Left lung (tissue), 14 donors: ENCODE data around the gene WDR37. TPM values are rescaled to one million over a fixed set of nuclear protein-coding genes. Genes with fewer than 3 reads are reported as not detected.
A peak's percentile ranks its signal among the peaks of the same experiment; 100 is the strongest.
"Not testable (repeated sequence)": the region's sequence is repeated elsewhere in the genome, so short reads cannot be mapped to it uniquely, and the experiment has no call there.

Experiments
- ATAC-seq: fragments of 200-7000 bp; cut with Tn5 transposase; one replicate; pipeline ENCODE4 v1.9.1; 2020; ENCODE audit warnings: moderate library complexity
- DNase-seq, 4 donors: peaks; one replicate each; pipeline ENCODE4 v3.0.0-alpha.2; 2013 to 2020
- H3K27ac ChIP-seq, 2 donors: fragments of 200-600 bp; sonication (generic) in 1 of 2; one replicate each; pipeline versions ENCODE4 v1.5.0 to v1.8.0; 2020 to 2021
- H3K27me3 ChIP-seq, 2 donors: fragments of 200-600 bp; sonication (generic) in 1 of 2; one replicate each; pipeline versions ENCODE4 v1.5.0 to v1.8.0; 2020 to 2021
- H3K36me3 ChIP-seq, 2 donors: fragments of 200-600 bp; sonication (generic) in 1 of 2; one replicate each; pipeline versions ENCODE4 v1.5.0 to v1.8.0; 2020 to 2021
- H3K4me1 ChIP-seq, 2 donors: fragments of 200-600 bp; one replicate each; pipeline ENCODE4 v1.8.0; 2021
- H3K4me3 ChIP-seq, 2 donors: fragments of 200-600 bp; sonication (generic) in 1 of 2; one replicate each; pipeline versions ENCODE4 v1.5.0 to v1.8.0; 2020 to 2021; ENCODE audit warnings: mild to moderate bottlenecking in 1 of 2
- H3K9me3 ChIP-seq, 2 donors: fragments of 200-600 bp; sonication (generic) in 1 of 2; one replicate each; pipeline versions ENCODE4 v1.5.0 to v1.8.0; 2020 to 2021
- CTCF ChIP-seq, 2 donors: fragments of 200-600 bp; sonication (generic) in 1 of 2; IDR thresholded peaks; one replicate each; pipeline versions ENCODE4 v1.5.0 to v1.8.0; 2021; ENCODE audit warnings: antibody characterized with exemption in 2 of 2
- intact Hi-C, 2 donors: fragments of 100-400 bp; cut with DNase I; formaldehyde crosslinking; loops; one replicate each; pipeline versions ENCODE4 v1.11.2 to v1.14.2; 2022
- long read RNA-seq, 12 donors: library from polyadenylated mRNA in 2 of 12; unstranded in 2 of 12; transcript quantifications; one replicate each; pipeline ENCODE4 v2.0.0 and lab custom pipeline, GENCODE V29; 2019 to 2026
- polyA plus RNA-seq, 6 donors: library from polyadenylated mRNA; unstranded; fragments of 120-200 nt; gene quantifications; one replicate each; pipeline ENCODE4 v1.2.1, GENCODE V29; 2013; ENCODE audit not compliant: insufficient read length in 6 of 6
- total RNA-seq, 2 donors: library from RNA; stranded (reverse); fragmentation: NEBNext Ultra II Directional; extraction: Animal tissue kit (Norgen Biotek cat#: 25700); gene quantifications; one replicate each; pipeline ENCODE4 v1.2.1, GENCODE V29; 2021
- donor health status: DM: no; HTN: yes; CAD: no.
- donor health status: DM: no; HTN: no; CAD: no.

Gene WDR37
- total RNA-seq (10 to 100 TPM; 16.1 to 23.8 TPM), polyA plus RNA-seq (10 to 100 TPM; 17.2 to 20.4 (median 18.1) TPM)
- long read RNA-seq, donor 1: 0 reads
- long read RNA-seq, donor 2: 0 reads
- long read RNA-seq, donor 3: 0 reads
- long read RNA-seq, donor 4, partial matches to known transcripts: 1 of 1 reads
- long read RNA-seq, donor 4, other reads (novel, unspliced or antisense): 0 of 1 reads
- long read RNA-seq, donor 5, partial matches to known transcripts: 7 of 27 reads
- long read RNA-seq, donor 5, other reads (novel, unspliced or antisense): 20 of 27 reads
- long read RNA-seq, donor 6, full-length matches to known transcripts: 1 of 1 reads
- long read RNA-seq, donor 6, partial matches to known transcripts: 0 of 1 reads
- long read RNA-seq, donor 6, other reads (novel, unspliced or antisense): 0 of 1 reads
- long read RNA-seq, donor 7: 0 reads
- long read RNA-seq, donor 8, full-length matches to known transcripts: 1 of 7 reads
- long read RNA-seq, donor 8, partial matches to known transcripts: 6 of 7 reads
- long read RNA-seq, donor 8, other reads (novel, unspliced or antisense): 0 of 7 reads
- long read RNA-seq, donor 9: 0 reads
- long read RNA-seq, donor 10, partial matches to known transcripts: 1 of 3 reads
- long read RNA-seq, donor 10, other reads (novel, unspliced or antisense): 2 of 3 reads
- long read RNA-seq, donor 11, partial matches to known transcripts: 0 of 1 reads
- long read RNA-seq, donor 11, other reads (novel, unspliced or antisense): 0 of 1 reads
- long read RNA-seq, donor 12, partial matches to known transcripts: 12 of 12 reads
- long read RNA-seq, donor 12, other reads (novel, unspliced or antisense): 0 of 12 reads

- Histone ChIP-seq H3K36me3 (peaks cover 0 to 14% of the 10 kb centered on the region in 2 donors), H3K4me1 (peaks cover 8 to 74% of the 10 kb centered on the region in 2 donors), H3K9me3 (no peaks in the 10 kb centered on the region), H3K4me3 (peak within 1 kb of the TSS; percentile 83 to 93), H3K27me3 (no peaks in the 10 kb centered on the region), H3K27ac (peak within 1 kb of the TSS; percentile 98 to 99)
- DNase-seq: peak; percentile 83 to 95 (median 89)
- peak; percentile 97 for ATAC-seq
- intact Hi-C loops: no loop called here
- no peak for TF ChIP-seq CTCF (IDR thresholded peaks at IDR 0.05)
Measured at GRCh38 chr10:1056326-1057105, at the start of gene WDR37. Gene WDR37 (plus strand): TSS chr10:1056385. CDS start chr10:1072156, 15,771 bp downstream.

GRCh38 chr10:1006573-1006972 is 49.6 kb upstream of the WDR37 start:
- peaks cover 0 to 12% of the 10 kb centered on the region in 2 donors for H3K9me3 ChIP-seq
- no peak for TF ChIP-seq CTCF (IDR thresholded peaks at IDR 0.05)
- intact Hi-C loops: no loop called here
- peaks cover 0 to 100% of the 10 kb centered on the region in 2 donors for H3K36me3 ChIP-seq
- H3K27ac ChIP-seq: no peak overlapping the region
- no peak for ATAC-seq
- no peak for DNase-seq
- H3K4me1 ChIP-seq: no peaks in the 10 kb centered on the region
- no peaks in the 10 kb centered on the region for H3K27me3 ChIP-seq
- no peak overlapping the region for H3K4me3 ChIP-seq

GRCh38 chr10:1007583-1007982 is 48.6 kb upstream of the WDR37 start:
- Histone ChIP-seq H3K27me3 (no peaks in the 10 kb centered on the region), H3K4me3 (no peak overlapping the region), H3K36me3 (peaks cover 0 to 100% of the 10 kb centered on the region in 2 donors), H3K9me3 (peaks cover 0 to 3% of the 10 kb centered on the region in 2 donors), H3K4me1 (no peaks in the 10 kb centered on the region), H3K27ac (no peak overlapping the region)
- intact Hi-C loops: no loop called here
- TF ChIP-seq CTCF (IDR thresholded peaks at IDR 0.05): no peak
- ATAC-seq (no peak), DNase-seq (no peak)

- no peak for ATAC-seq
- no peak overlapping the region for H3K27ac ChIP-seq
- H3K4me1 ChIP-seq: no peaks in the 10 kb centered on the region
- DNase-seq: no peak
- no peaks in the 10 kb centered on the region for H3K27me3 ChIP-seq
- TF ChIP-seq CTCF (IDR thresholded peaks at IDR 0.05): no peak
- no peak overlapping the region for H3K4me3 ChIP-seq
- intact Hi-C loops: no loop called here
- H3K9me3 ChIP-seq: no peaks in the 10 kb centered on the region
- peaks cover 0 to 100% of the 10 kb centered on the region in 2 donors for H3K36me3 ChIP-seq
Measured at GRCh38 chr10:1009071-1009494, 47.1 kb upstream of the WDR37 start.

GRCh38 chr10:1009947-1010346 is 46.2 kb upstream of the WDR37 start:
- ATAC-seq, H3K4me3 ChIP-seq, H3K27me3 ChIP-seq, DNase-seq, H3K9me3 ChIP-seq, intact Hi-C loops, H3K27ac ChIP-seq, H3K4me1 ChIP-seq: not testable (repeated sequence)
- peaks cover 0 to 100% of the 10 kb centered on the region in 2 donors for H3K36me3 ChIP-seq
